MCF 10A (cell line): ENCODE data around the gene BRICD5. TPM values are rescaled to one million over a fixed set of nuclear protein-coding genes. Genes with fewer than 3 reads are reported as not detected.

Experiments
- BruUV-seq: library from RNA; stranded (reverse); fragments of 400-500 nt; replicated peaks from 2 replicates; lab custom pipeline; 2021; lab: Mats Ljungman, UMichigan
- CTCF ChIA-PET: fragments of 300-600 bp; sonication (Branson Sonifier 250); formaldehyde crosslinking; extraction: SDS; loops from one replicate; lab custom pipeline; 2021; ENCODE audit warnings: antibody characterized with exemption, inconsistent platforms; lab: Yijun Ruan, JAX
- POLR2A ChIA-PET: fragments of 300-600, 350-650 bp; sonication (Branson Sonifier 250); formaldehyde crosslinking; extraction: SDS; loops from one replicate; lab custom pipeline; 2020; ENCODE audit warnings: antibody characterized with exemption, inconsistent platforms; lab: Yijun Ruan, JAX
- DNase-seq: peaks from one replicate; pipeline ENCODE4 v3.0.0-alpha.2; 2018; ENCODE audit not compliant: unreplicated experiment
- H3K27ac Mint-ChIP-seq: one replicate; pipeline ENCODE4 v1.8.0; 2022; ENCODE audit warnings: mild to moderate bottlenecking, low read depth, mixed read lengths; ENCODE audit not compliant: unreplicated experiment
- H3K27me3 Mint-ChIP-seq: one replicate; pipeline ENCODE4 v1.8.0; 2022; ENCODE audit warnings: mixed read lengths; ENCODE audit not compliant: insufficient read depth, unreplicated experiment
- H3K36me3 Mint-ChIP-seq: one replicate; pipeline ENCODE4 v1.8.0; 2022; ENCODE audit warnings: mild to moderate bottlenecking, moderate library complexity, mixed read lengths; ENCODE audit not compliant: insufficient read depth, unreplicated experiment
- H3K4me1 Mint-ChIP-seq: one replicate; pipeline ENCODE4 v1.8.0; 2022; ENCODE audit warnings: mixed read lengths; ENCODE audit not compliant: insufficient read depth, unreplicated experiment
- H3K4me3 Mint-ChIP-seq: one replicate; pipeline ENCODE4 v1.8.0; 2022; ENCODE audit warnings: mild to moderate bottlenecking, moderate library complexity, mixed read lengths; ENCODE audit not compliant: unreplicated experiment
- H3K9me3 Mint-ChIP-seq: one replicate; pipeline ENCODE4 v1.8.0; 2022; ENCODE audit warnings: mixed read lengths; ENCODE audit not compliant: unreplicated experiment
- intact Hi-C: fragments of 100-400 bp; cut with micrococcal nuclease; formaldehyde crosslinking; loops from 2 replicates; pipeline ENCODE4 v1.14.1; 2022
- total RNA-seq: library from RNA; stranded (reverse); gene quantifications from 2 replicates; pipeline ENCODE4 v1.2.3, GENCODE V29; 2022
- TF ChIP-seq, protein P1 (sequence below): fragments of 200-600 bp; IDR thresholded peaks from one replicate; pipeline ENCODE4 v1.8.0; 2022; ENCODE audit warnings: antibody characterized with exemption, mild to moderate bottlenecking; ENCODE audit not compliant: unreplicated experiment

The BRICD5 gene
- total RNA-seq, 1 experiment from 2014 or later = 4.6 TPM

DNA sequence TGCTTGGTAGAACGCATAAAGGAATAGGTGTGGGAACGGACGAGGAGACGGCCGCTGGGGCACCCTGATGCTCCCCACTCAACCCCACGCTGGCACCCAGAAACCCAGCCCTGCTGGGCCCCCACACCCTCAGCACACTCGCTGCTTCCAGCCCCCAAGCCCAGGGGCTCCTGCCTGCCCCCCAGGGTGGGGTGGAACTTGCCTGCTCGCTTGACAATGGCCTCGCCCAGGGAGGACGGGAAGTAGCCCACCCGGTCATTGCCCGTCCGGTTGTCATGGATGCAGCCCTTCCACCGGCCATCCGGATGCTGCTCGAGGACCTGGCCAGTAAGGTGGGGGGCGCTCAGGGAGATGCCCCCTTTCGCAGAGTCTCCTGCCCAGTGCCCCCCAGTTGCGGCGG is 24.2 kb downstream of the BRICD5 start:
- BruUV-seq = no TSS peak
- POLR2A ChIA-PET = interaction anchor here (1.3 kb wide), 1 partner anchor 12 kb away, joined by 3 read pairs; no protein-coding TSS in a partner anchor
- no peak for DNase-seq
- no peaks in the 10 kb centered on the region for H3K9me3 Mint-ChIP-seq
- TF ChIP-seq, protein P1, sequence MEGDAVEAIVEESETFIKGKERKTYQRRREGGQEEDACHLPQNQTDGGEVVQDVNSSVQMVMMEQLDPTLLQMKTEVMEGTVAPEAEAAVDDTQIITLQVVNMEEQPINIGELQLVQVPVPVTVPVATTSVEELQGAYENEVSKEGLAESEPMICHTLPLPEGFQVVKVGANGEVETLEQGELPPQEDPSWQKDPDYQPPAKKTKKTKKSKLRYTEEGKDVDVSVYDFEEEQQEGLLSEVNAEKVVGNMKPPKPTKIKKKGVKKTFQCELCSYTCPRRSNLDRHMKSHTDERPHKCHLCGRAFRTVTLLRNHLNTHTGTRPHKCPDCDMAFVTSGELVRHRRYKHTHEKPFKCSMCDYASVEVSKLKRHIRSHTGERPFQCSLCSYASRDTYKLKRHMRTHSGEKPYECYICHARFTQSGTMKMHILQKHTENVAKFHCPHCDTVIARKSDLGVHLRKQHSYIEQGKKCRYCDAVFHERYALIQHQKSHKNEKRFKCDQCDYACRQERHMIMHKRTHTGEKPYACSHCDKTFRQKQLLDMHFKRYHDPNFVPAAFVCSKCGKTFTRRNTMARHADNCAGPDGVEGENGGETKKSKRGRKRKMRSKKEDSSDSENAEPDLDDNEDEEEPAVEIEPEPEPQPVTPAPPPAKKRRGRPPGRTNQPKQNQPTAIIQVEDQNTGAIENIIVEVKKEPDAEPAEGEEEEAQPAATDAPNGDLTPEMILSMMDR = no peak
- no peaks in the 10 kb centered on the region for H3K27me3 Mint-ChIP-seq
- no peak overlapping the region for H3K4me3 Mint-ChIP-seq
- H3K36me3 Mint-ChIP-seq = no peaks in the 10 kb centered on the region
- no peak overlapping the region for H3K27ac Mint-ChIP-seq
- intact Hi-C loops = no loop called here
- CTCF ChIA-PET = no interaction called here
- peaks cover 5% of the 10 kb centered on the region for H3K4me1 Mint-ChIP-seq

DNA sequence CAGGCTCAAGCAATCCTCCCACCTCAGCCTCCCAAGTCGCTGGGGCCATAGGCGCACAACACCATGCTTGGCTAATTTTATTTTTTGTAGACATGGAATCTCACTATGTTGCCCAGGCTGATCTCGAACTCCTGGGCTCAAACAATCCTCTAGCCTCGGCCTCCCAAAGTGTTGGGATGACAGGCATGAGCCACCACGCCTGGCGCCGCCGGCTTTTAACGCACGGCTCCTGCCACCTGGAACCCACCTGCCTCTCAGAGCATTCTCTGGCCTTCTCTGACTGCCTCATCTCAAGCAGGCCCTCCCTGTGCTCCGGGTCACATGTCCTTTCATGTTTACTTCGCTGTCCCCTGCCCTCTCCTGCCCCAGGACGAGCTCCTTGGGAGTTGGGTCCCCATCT is 24.6 kb downstream of the BRICD5 start:
- DNase-seq = no peak
- no TSS peak for BruUV-seq

DNA sequence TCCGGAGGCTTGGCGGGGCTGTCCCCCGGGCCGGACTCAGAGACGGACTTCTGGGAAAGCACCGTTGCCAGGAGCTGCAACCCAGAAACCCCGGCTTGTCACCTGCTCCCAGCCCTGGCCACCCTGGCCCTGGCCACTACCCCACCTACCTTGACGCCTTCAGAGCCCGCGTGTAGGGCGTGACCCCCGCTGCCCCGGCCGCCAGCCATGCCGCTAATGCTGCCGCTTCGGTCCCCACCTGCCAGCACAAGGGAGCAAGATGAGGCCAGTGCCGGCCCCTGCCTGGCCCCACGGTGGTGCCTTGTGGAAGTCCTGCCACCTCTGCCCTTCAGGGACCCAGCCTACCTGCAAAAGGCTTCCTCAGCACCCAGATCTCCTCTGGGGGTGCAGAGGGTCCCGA is 25.7 kb downstream of the BRICD5 start:
- H3K27me3 Mint-ChIP-seq = no peaks in the 10 kb centered on the region
- TF ChIP-seq, protein P1 = no peak
- ChIA-PET POLR2A (interaction anchor here (0.6 to 1.3 kb wide), 3 partner anchors 10 to 212 kb away, joined by 3 to 6 read pairs (median 3); no protein-coding TSS in a partner anchor), CTCF (interaction anchor here (1.2 kb wide), 1 partner anchor 10 kb away, joined by 4 read pairs; no protein-coding TSS in a partner anchor)
- intact Hi-C loops = no loop called here
- H3K4me3 Mint-ChIP-seq = no peak overlapping the region
- no peaks in the 10 kb centered on the region for H3K9me3 Mint-ChIP-seq
- no peaks in the 10 kb centered on the region for H3K36me3 Mint-ChIP-seq
- peaks cover 5% of the 10 kb centered on the region for H3K4me1 Mint-ChIP-seq
- no TSS peak for BruUV-seq
- DNase-seq = no peak
- H3K27ac Mint-ChIP-seq = no peak overlapping the region

More for the DNA sequence above, 24.6 kb downstream of the BRICD5 start:
- Mint-ChIP-seq H3K4me1 (peaks cover 5% of the 10 kb centered on the region), H3K36me3 (no peaks in the 10 kb centered on the region), H3K27ac (no peak overlapping the region), H3K4me3 (no peak overlapping the region), H3K9me3 (no peaks in the 10 kb centered on the region), H3K27me3 (no peaks in the 10 kb centered on the region)
- TF ChIP-seq, protein P1 = no peak
- ChIA-PET POLR2A (interaction anchor here (1.3 kb wide), 1 partner anchor 11 kb away, joined by 3 read pairs; no protein-coding TSS in a partner anchor), CTCF (no interaction called here)
- intact Hi-C loops = no loop called here

DNA sequence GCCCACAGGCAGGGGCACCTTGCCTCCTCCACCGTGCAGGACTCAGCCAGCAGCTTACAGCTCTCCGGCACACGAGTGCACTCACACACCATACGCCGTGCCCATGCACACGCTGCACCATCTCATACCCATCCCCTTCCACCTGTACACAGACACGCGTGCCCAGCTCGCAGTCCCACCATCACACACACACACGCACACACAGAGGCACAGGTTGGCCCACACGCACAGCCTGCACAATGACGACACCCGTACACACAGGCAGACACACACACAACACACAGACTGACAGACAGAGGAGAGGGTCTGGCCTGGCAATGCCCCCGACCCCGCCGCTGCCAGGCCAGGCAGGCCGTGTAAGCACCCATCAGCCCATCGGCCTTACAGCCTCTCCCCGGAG is 26.3 kb downstream of the BRICD5 start:
- no peak overlapping the region for H3K27ac Mint-ChIP-seq
- POLR2A ChIA-PET = interaction anchor here (0.6 kb wide), 1 partner anchor 23 kb away, joined by 6 read pairs; no protein-coding TSS in a partner anchor

More for the DNA sequence above, 26.3 kb downstream of the BRICD5 start:
- H3K36me3 Mint-ChIP-seq = peaks cover 3% of the 10 kb centered on the region
- no peaks in the 10 kb centered on the region for H3K27me3 Mint-ChIP-seq
- no TSS peak for BruUV-seq
- intact Hi-C loops = no loop called here
- no peak overlapping the region for H3K4me3 Mint-ChIP-seq
- no peaks in the 10 kb centered on the region for H3K9me3 Mint-ChIP-seq
- CTCF ChIA-PET = interaction anchor here (1.2 kb wide), 1 partner anchor 11 kb away, joined by 4 read pairs; no protein-coding TSS in a partner anchor
- peaks cover 5% of the 10 kb centered on the region for H3K4me1 Mint-ChIP-seq
- TF ChIP-seq, protein P1 = no peak
- DNase-seq = no peak
